Smooth muscle cell (in vitro differentiated cells): ENCODE data around the gene ANGPT4. TPM values are rescaled to one million over a fixed set of nuclear protein-coding genes. Genes with fewer than 3 reads are reported as not detected.

ENCODE experiments used
- DNase-seq: peaks from one replicate; lab custom pipeline; 2025; ENCODE audit not compliant: unreplicated experiment; lab: John Stamatoyannopoulos, UW
- H2AFZ ChIP-seq: fragments of 200-600 bp; sonication (generic); 2 replicates; pipeline ENCODE4 v1.6.0; 2016; ENCODE audit warnings: antibody characterized with exemption, low read depth, mild to moderate bottlenecking
- H3F3A ChIP-seq: fragments of 200-600 bp; sonication (generic); 2 replicates; pipeline ENCODE4 v1.6.0; 2017; ENCODE audit warnings: antibody characterized with exemption, low read depth
- H3K27ac ChIP-seq: fragments of 200-600 bp; sonication (generic); 2 replicates; pipeline ENCODE4 v1.5.1; 2016; ENCODE audit warnings: low read depth, mild to moderate bottlenecking
- H3K27me3 ChIP-seq: fragments of 200-600 bp; sonication (generic); 2 replicates; pipeline ENCODE4 v1.6.1; 2016; ENCODE audit warnings: low read depth, mild to moderate bottlenecking
- H3K36me3 ChIP-seq: fragments of 200-600 bp; sonication (generic); 2 replicates; pipeline ENCODE4 v1.5.1; 2016; ENCODE audit warnings: low read depth
- H3K4me1 ChIP-seq: fragments of 200-600 bp; sonication (generic); 2 replicates; pipeline ENCODE4 v1.5.1; 2016; ENCODE audit warnings: low read depth
- H3K4me2 ChIP-seq: fragments of 200-600 bp; sonication (generic); 2 replicates; pipeline ENCODE4 v1.6.0; 2016; ENCODE audit warnings: mild to moderate bottlenecking
- H3K4me3 ChIP-seq: fragments of 200-600 bp; sonication (generic); 2 replicates; pipeline ENCODE4 v1.5.1; 2016; ENCODE audit warnings: mild to moderate bottlenecking
- H3K79me2 ChIP-seq: fragments of 200-600 bp; sonication (generic); 2 replicates; pipeline ENCODE4 v1.6.0; 2016; ENCODE audit warnings: low read depth, mild to moderate bottlenecking
- H3K9ac ChIP-seq: fragments of 200-600 bp; sonication (generic); 2 replicates; pipeline ENCODE4 v1.6.0; 2016; ENCODE audit warnings: low read depth
- H3K9me3 ChIP-seq: fragments of 200-600 bp; sonication (generic); replicated peaks from 2 replicates; pipeline ENCODE4 v1.5.1; 2016; ENCODE audit warnings: low read depth
- H4K20me1 ChIP-seq: fragments of 200-600 bp; sonication (generic); 2 replicates; pipeline ENCODE4 v1.6.0; 2016; ENCODE audit warnings: low read depth
- CTCF ChIP-seq: fragments of 200-600 bp; sonication (generic); IDR thresholded peaks from 2 replicates; pipeline ENCODE4 v1.5.1; 2017; ENCODE audit warnings: borderline replicate concordance, mild to moderate bottlenecking, antibody characterized with exemption; ENCODE audit not compliant: insufficient read depth, poor library complexity, severe bottlenecking
- WGBS: methylation state at CpG from one replicate; pipeline ENCODE4 v1.1.7; 2016; ENCODE audit warnings: low lambda C conversion rate; 5-methylcytosine and 5-hydroxymethylcytosine counted together
- polyA plus RNA-seq: library from polyadenylated mRNA; unstranded; fragments of >200 nt; fragmentation: Nextera tagmentation; extraction: Ambion mirVana; gene quantifications from 2 replicates; pipeline ENCODE4 v1.2.1, GENCODE V29; 2016
- total RNA-seq: library from RNA; depleted of rRNA; stranded (reverse); fragments of >200 nt; gene quantifications from 2 replicates; pipeline ENCODE4 v1.2.3, GENCODE V29; 2014

ANGPT4 gene
- total and polyA plus RNA-seq, 2 experiments from 2014 or later = 0.39 TPM; not detected in 1

- H3F3A ChIP-seq = no peaks in the 10 kb centered on the region
- no peak overlapping the region for H3K4me2 ChIP-seq
- H3K9ac ChIP-seq = no peak overlapping the region
- 96% methylated on average over 9 of the region's 9 CpGs for WGBS
- H3K79me2 ChIP-seq = no peaks in the 10 kb centered on the region
- no peak overlapping the region for H2AFZ ChIP-seq
- H3K27ac ChIP-seq = no peak overlapping the region
- H4K20me1 ChIP-seq = no peaks in the 10 kb centered on the region
- H3K36me3 ChIP-seq = no peaks in the 10 kb centered on the region
- DNase-seq = no peak
- H3K4me3 ChIP-seq = no peak overlapping the region
- no peaks in the 10 kb centered on the region for H3K9me3 ChIP-seq
- no peaks in the 10 kb centered on the region for H3K4me1 ChIP-seq
- no peaks in the 10 kb centered on the region for H3K27me3 ChIP-seq
- no peak for TF ChIP-seq CTCF
Measured at GRCh38 chr20:825710-826421, 90.3 kb downstream of the ANGPT4 start.

GRCh38 chr20:824916-825315 lies 91.2 kb downstream of the ANGPT4 start:
- H3K27ac ChIP-seq = no peak overlapping the region
- 88% methylated on average over 4 of the region's 4 CpGs for WGBS
- no peak overlapping the region for H3K4me2 ChIP-seq
- H3K9me3 ChIP-seq = no peaks in the 10 kb centered on the region
- H3K27me3 ChIP-seq = no peaks in the 10 kb centered on the region
- no peak overlapping the region for H3K4me3 ChIP-seq
- no peaks in the 10 kb centered on the region for H3K36me3 ChIP-seq
- H3K4me1 ChIP-seq = no peaks in the 10 kb centered on the region
- H3K9ac ChIP-seq = no peak overlapping the region
- H3K79me2 ChIP-seq = no peaks in the 10 kb centered on the region
- no peak overlapping the region for H2AFZ ChIP-seq
- H4K20me1 ChIP-seq = no peaks in the 10 kb centered on the region
- H3F3A ChIP-seq = no peaks in the 10 kb centered on the region
- TF ChIP-seq CTCF = no peak
- DNase-seq = no peak

GRCh38 chr20:824490-824889 lies 91.6 kb downstream of the ANGPT4 start:
- no peaks in the 10 kb centered on the region for H3K27me3 ChIP-seq
- H3K27ac ChIP-seq = no peak overlapping the region
- H3K9me3 ChIP-seq = no peaks in the 10 kb centered on the region
- H2AFZ ChIP-seq = no peak overlapping the region
- TF ChIP-seq CTCF = no peak
- DNase-seq = no peak
- H3K79me2 ChIP-seq = no peaks in the 10 kb centered on the region
- 98% methylated on average over 4 of the region's 4 CpGs for WGBS
- no peak overlapping the region for H3K4me2 ChIP-seq
- no peak overlapping the region for H3K4me3 ChIP-seq
- H3K4me1 ChIP-seq = no peaks in the 10 kb centered on the region
- H3F3A ChIP-seq = no peaks in the 10 kb centered on the region
- no peaks in the 10 kb centered on the region for H4K20me1 ChIP-seq
- H3K36me3 ChIP-seq = no peaks in the 10 kb centered on the region
- no peak overlapping the region for H3K9ac ChIP-seq

- 84% methylated on average over 4 of the region's 4 CpGs for WGBS
- H3K27me3 ChIP-seq = no peaks in the 10 kb centered on the region
- H3K9me3 ChIP-seq = no peaks in the 10 kb centered on the region
- H3K9ac ChIP-seq = no peak overlapping the region
- H3K4me2 ChIP-seq = no peak overlapping the region
- no peaks in the 10 kb centered on the region for H3K79me2 ChIP-seq
- DNase-seq = no peak
- H3K4me1 ChIP-seq = no peaks in the 10 kb centered on the region
- H3K36me3 ChIP-seq = no peaks in the 10 kb centered on the region
- no peaks in the 10 kb centered on the region for H4K20me1 ChIP-seq
- H3K27ac ChIP-seq = no peak overlapping the region
- TF ChIP-seq CTCF = no peak
- no peaks in the 10 kb centered on the region for H3F3A ChIP-seq
- no peak overlapping the region for H2AFZ ChIP-seq
- H3K4me3 ChIP-seq = no peak overlapping the region
Measured at GRCh38 chr20:823574-823902, 92.6 kb downstream of the ANGPT4 start.
